ENCODE results near the gene PAX8.
"Not testable (repeated sequence)": the region's sequence is repeated elsewhere in the genome, so short reads cannot be mapped to it uniquely, and the experiment has no call there.

The PAX8 gene

DNA sequence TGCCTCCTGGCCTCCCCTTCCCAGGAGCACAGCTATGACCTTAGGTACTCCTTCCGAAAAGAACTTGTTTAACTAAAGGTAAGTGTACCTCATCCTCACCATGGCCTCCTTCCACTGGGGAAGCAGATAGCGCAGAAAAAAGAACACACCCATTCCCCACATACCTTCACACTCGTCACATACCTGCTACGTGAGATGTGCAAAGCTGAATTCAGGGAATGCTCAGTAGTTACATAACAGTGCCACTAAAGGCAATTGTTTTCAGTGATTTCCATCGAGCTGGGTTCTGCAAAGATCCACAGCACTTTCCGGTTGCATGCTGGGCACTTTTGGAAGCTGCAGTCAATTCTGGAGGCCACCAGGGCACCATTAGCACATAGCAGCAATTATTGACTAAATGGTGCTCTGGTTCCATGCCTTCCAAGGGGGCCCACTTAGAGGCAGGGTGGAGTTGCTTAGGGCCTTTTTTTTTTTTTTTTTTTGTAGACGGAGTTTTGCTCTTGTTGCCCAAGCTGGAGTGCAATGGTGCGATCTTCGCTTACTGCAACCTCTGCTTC, 41.0 kb downstream of the PAX8 start:
- peaks cover 17% of the 10 kb centered on the region for H3K36me3 ChIP-seq (replicated peaks; ENCODE audit: low read depth, low read length)
- peaks cover 9% of the 10 kb centered on the region for H3K4me1 ChIP-seq (ENCODE audit: low read length)
- H3K9me3 ChIP-seq (ENCODE audit: insufficient read depth, low read length), result no peaks in the 10 kb centered on the region
- no peak for TF ChIP-seq EZH2phosphoT487 (IDR thresholded peaks at IDR 0.05; ENCODE audit: low read depth)
- TF ChIP-seq, protein P1, sequence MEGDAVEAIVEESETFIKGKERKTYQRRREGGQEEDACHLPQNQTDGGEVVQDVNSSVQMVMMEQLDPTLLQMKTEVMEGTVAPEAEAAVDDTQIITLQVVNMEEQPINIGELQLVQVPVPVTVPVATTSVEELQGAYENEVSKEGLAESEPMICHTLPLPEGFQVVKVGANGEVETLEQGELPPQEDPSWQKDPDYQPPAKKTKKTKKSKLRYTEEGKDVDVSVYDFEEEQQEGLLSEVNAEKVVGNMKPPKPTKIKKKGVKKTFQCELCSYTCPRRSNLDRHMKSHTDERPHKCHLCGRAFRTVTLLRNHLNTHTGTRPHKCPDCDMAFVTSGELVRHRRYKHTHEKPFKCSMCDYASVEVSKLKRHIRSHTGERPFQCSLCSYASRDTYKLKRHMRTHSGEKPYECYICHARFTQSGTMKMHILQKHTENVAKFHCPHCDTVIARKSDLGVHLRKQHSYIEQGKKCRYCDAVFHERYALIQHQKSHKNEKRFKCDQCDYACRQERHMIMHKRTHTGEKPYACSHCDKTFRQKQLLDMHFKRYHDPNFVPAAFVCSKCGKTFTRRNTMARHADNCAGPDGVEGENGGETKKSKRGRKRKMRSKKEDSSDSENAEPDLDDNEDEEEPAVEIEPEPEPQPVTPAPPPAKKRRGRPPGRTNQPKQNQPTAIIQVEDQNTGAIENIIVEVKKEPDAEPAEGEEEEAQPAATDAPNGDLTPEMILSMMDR (IDR thresholded peaks at IDR 0.05; ENCODE audit: low read depth, low read length), result no peak
- H3K79me2 ChIP-seq (ENCODE audit: low read length), result peaks cover 39% of the 10 kb centered on the region
- peaks cover 7% of the 10 kb centered on the region for H4K20me1 ChIP-seq (ENCODE audit: insufficient read depth, low read length)
- no peak overlapping the region for H2AFZ ChIP-seq (ENCODE audit: low read depth, low read length)
- H3K27me3 ChIP-seq (ENCODE audit: low read depth, low read length), result no peaks in the 10 kb centered on the region
- H3K4me3 ChIP-seq (ENCODE audit: low read length), result no peak overlapping the region
- no peak overlapping the region for H3K9ac ChIP-seq (ENCODE audit: low read length)
- H3K27ac ChIP-seq (ENCODE audit: low read length), result no peak overlapping the region
- no peak overlapping the region for H3K4me2 ChIP-seq (ENCODE audit: low read length)

DNA sequence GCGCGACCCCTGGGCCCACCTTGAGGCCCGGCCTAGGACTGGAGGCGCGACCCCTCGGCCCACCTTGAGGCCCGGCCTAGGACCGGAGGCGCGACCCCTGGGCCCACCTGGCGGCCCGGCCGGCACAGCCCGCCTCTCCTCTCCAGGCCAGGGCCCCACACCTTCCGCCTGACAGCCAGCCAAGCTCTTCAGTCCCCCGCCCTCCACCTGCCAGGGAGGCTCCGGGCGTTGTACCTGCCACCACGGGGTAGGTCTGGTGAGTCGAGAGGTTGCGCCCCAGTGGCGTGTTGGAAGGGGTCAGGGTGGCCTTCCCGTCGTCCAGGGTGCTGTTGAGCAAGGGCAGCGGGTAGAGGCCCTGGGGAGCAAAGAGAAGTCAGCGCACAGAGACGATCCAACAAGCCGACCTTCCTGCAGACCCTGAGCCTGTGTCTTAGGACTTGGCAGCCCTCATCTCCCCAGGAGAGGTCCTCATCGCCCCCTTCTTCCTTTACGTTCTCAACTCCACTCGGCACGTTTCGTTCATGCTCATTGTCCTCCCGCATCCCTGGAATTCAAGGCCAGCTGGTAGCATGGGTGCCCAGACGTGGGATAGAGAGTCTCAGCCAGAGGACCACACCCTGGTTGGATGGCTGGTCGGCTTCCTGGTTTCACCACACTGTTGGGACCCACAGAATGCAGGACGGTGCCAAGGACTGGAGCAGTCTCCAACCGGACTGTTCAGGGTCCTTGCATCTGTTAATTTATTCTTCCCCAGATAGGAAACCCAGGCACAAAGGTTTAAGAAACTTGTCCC, 42.2 kb downstream of the PAX8 start:
- TF ChIP-seq, protein P1 (IDR thresholded peaks at IDR 0.05; ENCODE audit: low read depth, low read length), result no peak
- TF ChIP-seq EZH2phosphoT487 (IDR thresholded peaks at IDR 0.05; ENCODE audit: low read depth), result no peak
- Histone ChIP-seq H3K9me3 (ENCODE audit: insufficient read depth, low read length) (no peaks in the 10 kb centered on the region), H2AFZ (ENCODE audit: low read depth, low read length) (no peak overlapping the region), H3K4me1 (ENCODE audit: low read length) (peaks cover 9% of the 10 kb centered on the region), H3K27me3 (ENCODE audit: low read depth, low read length) (no peaks in the 10 kb centered on the region), H3K4me3 (ENCODE audit: low read length) (peak overlapping the region; percentile 84), H3K79me2 (ENCODE audit: low read length) (peaks cover 39% of the 10 kb centered on the region), H3K9ac (ENCODE audit: low read length) (peak overlapping the region; percentile 84), H3K27ac (ENCODE audit: low read length) (no peak overlapping the region), H4K20me1 (ENCODE audit: insufficient read depth, low read length) (0 out of 2 replicates have a peak, but pooled peaks cover 4% of the 10 kb centered on the region), H3K4me2 (ENCODE audit: low read length) (peak overlapping the region; percentile 79), H3K36me3 (replicated peaks; ENCODE audit: low read depth, low read length) (peaks cover 17% of the 10 kb centered on the region)

DNA sequence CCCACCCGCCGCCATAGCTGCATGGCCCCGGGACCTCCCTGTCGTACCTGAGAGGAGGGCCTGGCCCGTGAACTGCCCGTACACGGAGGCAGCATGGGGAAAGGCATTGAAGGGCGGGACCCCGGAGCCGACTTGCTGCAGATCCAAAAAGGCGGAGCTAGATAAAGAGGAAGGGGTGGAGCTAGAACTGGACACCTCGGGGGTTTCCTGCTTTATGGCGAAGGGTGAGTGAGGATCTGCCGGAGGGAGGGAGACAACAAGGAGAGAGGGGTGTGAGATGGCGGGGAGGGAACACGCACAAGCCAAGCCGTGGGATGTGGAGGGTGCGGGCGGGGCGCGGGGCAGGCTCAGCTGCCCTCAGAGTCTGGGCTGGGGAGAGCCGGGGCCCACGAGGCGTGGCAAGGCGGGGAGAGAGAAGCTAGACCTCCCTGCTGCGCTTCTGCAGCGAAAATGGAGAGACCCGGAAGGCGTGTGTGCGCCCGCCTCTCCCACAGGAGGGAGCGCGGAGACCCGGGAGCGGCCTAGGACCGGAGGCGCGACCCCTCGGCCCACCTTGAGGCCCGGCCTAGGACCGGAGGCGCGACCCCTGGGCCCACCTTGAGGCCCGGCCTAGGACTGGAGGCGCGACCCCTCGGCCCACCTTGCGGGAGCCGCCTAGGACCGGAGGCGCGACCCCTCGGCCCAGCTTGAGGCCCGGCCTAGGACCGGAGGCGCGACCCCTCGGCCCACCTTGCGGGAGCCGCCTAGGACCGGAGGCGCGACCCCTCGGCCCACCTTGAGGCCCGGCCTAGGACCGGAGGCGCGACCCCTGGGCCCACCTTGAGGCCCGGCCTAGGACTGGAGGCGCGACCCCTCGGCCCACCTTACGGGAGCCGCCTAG, 43.1 kb downstream of the PAX8 start:
- H3K9ac ChIP-seq (ENCODE audit: low read length), result peak overlapping the region; percentile 84
- H3K9me3 ChIP-seq (ENCODE audit: insufficient read depth, low read length); H3K4me1 ChIP-seq (ENCODE audit: low read length); H3K27me3 ChIP-seq (ENCODE audit: low read depth, low read length); H4K20me1 ChIP-seq (ENCODE audit: insufficient read depth, low read length): not testable (repeated sequence)
- peak overlapping the region; percentile 53 for H3K27ac ChIP-seq (ENCODE audit: low read length)
- H2AFZ ChIP-seq (ENCODE audit: low read depth, low read length), result peak overlapping the region; percentile 56; the same call in 1 of the 2 replicates
- peak overlapping the region; percentile 85 for H3K4me2 ChIP-seq (ENCODE audit: low read length)
- peaks cover 39% of the 10 kb centered on the region for H3K79me2 ChIP-seq (ENCODE audit: low read length)
- peaks cover 17% of the 10 kb centered on the region for H3K36me3 ChIP-seq (replicated peaks; ENCODE audit: low read depth, low read length)
- H3K4me3 ChIP-seq (ENCODE audit: low read length), result peak overlapping the region; percentile 84

DNA sequence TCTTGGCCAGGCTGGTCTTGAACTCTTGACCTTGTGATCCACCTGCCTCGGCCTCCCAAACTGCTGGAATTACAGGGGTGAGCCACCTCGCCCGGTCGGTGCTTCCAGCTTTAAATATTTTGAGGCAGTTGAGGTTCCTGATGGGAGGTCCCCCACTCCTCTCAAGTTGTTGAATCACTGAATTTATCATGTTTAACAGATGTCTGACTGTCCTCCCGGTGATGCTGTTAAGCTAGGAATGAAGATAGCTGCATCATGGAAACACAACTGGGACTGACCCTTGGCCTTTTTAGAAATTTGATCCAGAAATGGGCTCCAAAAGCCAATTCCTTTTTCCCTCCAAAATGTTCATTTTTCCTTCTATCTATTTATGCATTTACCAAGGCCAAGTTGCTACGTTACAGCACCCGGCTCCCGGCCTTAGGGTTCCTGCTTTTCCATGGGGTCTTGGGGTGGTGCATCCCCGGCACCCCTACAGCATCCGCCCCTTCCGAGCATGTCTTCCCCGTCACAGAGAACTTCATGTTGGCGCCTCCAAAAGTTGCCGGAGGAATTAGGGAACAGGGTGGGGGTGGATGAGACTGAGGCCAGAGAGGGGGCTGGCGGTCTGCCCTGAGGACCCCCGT, 43.9 kb downstream of the PAX8 start:
- Histone ChIP-seq H3K79me2 (ENCODE audit: low read length) (peaks cover 34% of the 10 kb centered on the region), H3K27me3 (ENCODE audit: low read depth, low read length) (no peaks in the 10 kb centered on the region), H3K36me3 (replicated peaks; ENCODE audit: low read depth, low read length) (peaks cover 17% of the 10 kb centered on the region), H3K4me2 (ENCODE audit: low read length) (peak overlapping the region; percentile 85), H3K9ac (ENCODE audit: low read length) (peak overlapping the region; percentile 84), H3K9me3 (ENCODE audit: insufficient read depth, low read length) (no peaks in the 10 kb centered on the region), H4K20me1 (ENCODE audit: insufficient read depth, low read length) (no peaks in the 10 kb centered on the region), H2AFZ (ENCODE audit: low read depth, low read length) (peak overlapping the region; percentile 32; the same call in 1 of the 2 replicates), H3K27ac (ENCODE audit: low read length) (no peak overlapping the region), H3K4me3 (ENCODE audit: low read length) (peak overlapping the region; percentile 84), H3K4me1 (ENCODE audit: low read length) (peaks cover 9% of the 10 kb centered on the region)
- no peak for TF ChIP-seq EZH2phosphoT487 (IDR thresholded peaks at IDR 0.05; ENCODE audit: low read depth)
- TF ChIP-seq, protein P1 (IDR thresholded peaks at IDR 0.05; ENCODE audit: low read depth, low read length), result no peak
